ENCODE measurements around the gene RAB18.
"Not testable (repeated sequence)": the region's sequence is repeated elsewhere in the genome, so short reads cannot be mapped to it uniquely, and the experiment has no call there.

The RAB18 gene

DNA sequence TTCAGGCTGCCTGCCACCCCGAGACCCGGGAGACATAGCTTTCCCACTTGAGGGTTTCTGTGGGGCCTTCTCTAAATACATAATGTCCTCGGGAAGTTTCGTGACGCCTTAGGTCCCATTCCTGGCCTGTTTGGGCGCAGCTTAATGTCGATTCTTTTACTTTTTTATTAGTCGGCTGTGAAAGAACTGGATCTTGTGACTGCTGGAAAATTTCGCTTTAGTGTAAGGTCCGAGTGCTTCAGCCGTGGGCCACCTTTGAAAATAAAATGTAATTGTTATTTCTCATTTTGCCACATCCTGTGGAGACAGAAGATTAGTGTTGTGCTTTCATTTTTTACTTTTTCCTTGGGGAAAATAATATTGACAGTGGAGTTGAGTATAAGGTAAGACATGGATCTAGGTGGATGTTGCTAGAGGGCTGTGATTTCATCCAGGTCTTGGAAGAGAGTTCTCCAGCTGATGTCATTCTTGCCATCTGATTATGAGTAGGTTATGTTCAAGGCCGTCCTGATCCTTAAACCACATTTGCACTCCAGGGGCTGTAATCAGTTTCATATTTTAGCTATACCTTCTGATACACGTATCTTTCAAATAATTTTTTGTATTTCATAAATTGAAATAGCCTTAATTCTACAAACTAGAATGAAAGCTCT is 830 bp downstream of the RAB18 start:
- DNase-seq, result no peak
- H3K27me3 Mint-ChIP-seq (ENCODE audit: low read depth, poor library complexity), result peaks cover 20% of the 10 kb centered on the region
- TF ChIP-seq, protein P1, sequence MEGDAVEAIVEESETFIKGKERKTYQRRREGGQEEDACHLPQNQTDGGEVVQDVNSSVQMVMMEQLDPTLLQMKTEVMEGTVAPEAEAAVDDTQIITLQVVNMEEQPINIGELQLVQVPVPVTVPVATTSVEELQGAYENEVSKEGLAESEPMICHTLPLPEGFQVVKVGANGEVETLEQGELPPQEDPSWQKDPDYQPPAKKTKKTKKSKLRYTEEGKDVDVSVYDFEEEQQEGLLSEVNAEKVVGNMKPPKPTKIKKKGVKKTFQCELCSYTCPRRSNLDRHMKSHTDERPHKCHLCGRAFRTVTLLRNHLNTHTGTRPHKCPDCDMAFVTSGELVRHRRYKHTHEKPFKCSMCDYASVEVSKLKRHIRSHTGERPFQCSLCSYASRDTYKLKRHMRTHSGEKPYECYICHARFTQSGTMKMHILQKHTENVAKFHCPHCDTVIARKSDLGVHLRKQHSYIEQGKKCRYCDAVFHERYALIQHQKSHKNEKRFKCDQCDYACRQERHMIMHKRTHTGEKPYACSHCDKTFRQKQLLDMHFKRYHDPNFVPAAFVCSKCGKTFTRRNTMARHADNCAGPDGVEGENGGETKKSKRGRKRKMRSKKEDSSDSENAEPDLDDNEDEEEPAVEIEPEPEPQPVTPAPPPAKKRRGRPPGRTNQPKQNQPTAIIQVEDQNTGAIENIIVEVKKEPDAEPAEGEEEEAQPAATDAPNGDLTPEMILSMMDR (IDR thresholded peaks at IDR 0.05), result no peak
- no peaks in the 10 kb centered on the region for H3K9me3 Mint-ChIP-seq
- H3K4me1 Mint-ChIP-seq, result peaks cover 30% of the 10 kb centered on the region
- peaks cover 7% of the 10 kb centered on the region for H3K36me3 Mint-ChIP-seq (ENCODE audit: low read depth)
- peak overlapping the region; percentile 68 for H3K27ac Mint-ChIP-seq
- H3K4me3 Mint-ChIP-seq, result peak overlapping the region; percentile 97

DNA sequence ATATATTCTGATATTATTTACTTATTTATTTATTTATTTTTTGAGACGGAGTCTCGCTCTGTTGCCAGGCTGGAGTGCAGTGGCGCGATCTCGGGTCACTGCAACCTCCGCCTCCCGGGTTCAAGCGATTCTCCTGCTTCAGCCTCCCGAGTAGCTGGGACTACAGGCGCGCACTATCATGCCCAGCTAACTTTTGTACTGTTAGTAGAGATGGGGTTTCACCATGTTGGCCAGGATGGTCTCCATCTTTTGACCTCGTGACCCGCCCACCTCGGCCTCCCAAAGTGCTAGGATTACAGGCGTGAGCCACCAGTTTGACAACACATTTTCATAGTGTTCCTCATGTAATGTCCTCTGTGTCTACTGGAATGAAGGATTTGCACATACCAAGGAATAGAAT is 1.4 kb downstream of the RAB18 start:
- not testable (repeated sequence) for DNase-seq, H3K9me3 Mint-ChIP-seq, H3K27ac Mint-ChIP-seq
- peak overlapping the region; percentile 75 for H3K4me3 Mint-ChIP-seq
- H3K4me1 Mint-ChIP-seq, result peaks cover 30% of the 10 kb centered on the region
- peaks cover 19% of the 10 kb centered on the region for H3K27me3 Mint-ChIP-seq (ENCODE audit: low read depth, poor library complexity)
- peaks cover 13% of the 10 kb centered on the region for H3K36me3 Mint-ChIP-seq (ENCODE audit: low read depth)

DNA sequence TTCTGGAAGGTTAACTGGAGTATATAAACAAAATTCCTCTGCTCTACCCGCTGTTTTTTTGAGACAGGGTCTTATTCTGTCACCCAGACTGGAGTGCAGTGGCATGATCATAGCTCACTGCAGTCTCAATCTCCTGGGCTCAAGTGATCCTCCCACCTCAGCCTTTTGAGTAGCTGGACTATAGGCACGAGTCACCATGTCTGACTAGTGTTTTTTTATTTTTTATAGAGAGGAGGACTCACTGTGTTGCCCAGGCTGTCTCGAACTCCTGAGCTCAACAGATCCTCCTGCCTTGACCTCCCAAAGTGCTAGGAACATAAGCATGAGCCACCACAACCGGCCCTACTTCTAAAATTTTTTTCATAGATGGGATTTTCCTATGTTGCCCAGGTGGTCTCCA is 2.2 kb downstream of the RAB18 start:
- peak overlapping the region; percentile 75 for H3K4me3 Mint-ChIP-seq
- H3K27me3 Mint-ChIP-seq (ENCODE audit: low read depth, poor library complexity), result peaks cover 12% of the 10 kb centered on the region
- H3K36me3 Mint-ChIP-seq (ENCODE audit: low read depth), result peaks cover 20% of the 10 kb centered on the region
- no peak overlapping the region for H3K27ac Mint-ChIP-seq
- TF ChIP-seq, protein P1 (IDR thresholded peaks at IDR 0.05), result no peak
- H3K4me1 Mint-ChIP-seq, result peaks cover 30% of the 10 kb centered on the region
- no peaks in the 10 kb centered on the region for H3K9me3 Mint-ChIP-seq
- DNase-seq, result no peak

DNA sequence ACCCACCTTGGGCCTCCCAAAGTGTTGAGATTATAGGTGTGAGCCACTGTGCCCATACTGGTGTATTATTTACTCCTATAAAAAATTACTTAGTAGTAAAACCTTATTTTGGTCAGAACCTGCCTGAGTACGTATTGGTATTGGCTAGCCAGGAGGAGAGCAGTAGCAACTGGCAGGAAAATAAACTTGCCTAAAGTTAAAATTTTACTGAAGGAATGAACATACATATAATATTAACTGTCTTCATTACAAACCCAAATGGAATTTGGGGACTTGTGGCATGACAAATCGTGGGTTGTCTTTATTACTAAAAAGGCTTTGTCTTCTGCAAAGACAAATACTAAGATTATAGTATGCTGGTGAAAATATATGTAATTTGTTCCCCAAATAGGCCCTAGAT is 8.4 kb downstream of the RAB18 start:
- Mint-ChIP-seq H3K36me3 (ENCODE audit: low read depth) (peaks cover 73% of the 10 kb centered on the region), H3K4me1 (no peaks in the 10 kb centered on the region), H3K27me3 (ENCODE audit: low read depth, poor library complexity) (no peaks in the 10 kb centered on the region), H3K4me3 (no peak overlapping the region), H3K9me3 (no peaks in the 10 kb centered on the region), H3K27ac (no peak overlapping the region)
- DNase-seq, result no peak
- TF ChIP-seq, protein P1 (IDR thresholded peaks at IDR 0.05), result no peak

DNA sequence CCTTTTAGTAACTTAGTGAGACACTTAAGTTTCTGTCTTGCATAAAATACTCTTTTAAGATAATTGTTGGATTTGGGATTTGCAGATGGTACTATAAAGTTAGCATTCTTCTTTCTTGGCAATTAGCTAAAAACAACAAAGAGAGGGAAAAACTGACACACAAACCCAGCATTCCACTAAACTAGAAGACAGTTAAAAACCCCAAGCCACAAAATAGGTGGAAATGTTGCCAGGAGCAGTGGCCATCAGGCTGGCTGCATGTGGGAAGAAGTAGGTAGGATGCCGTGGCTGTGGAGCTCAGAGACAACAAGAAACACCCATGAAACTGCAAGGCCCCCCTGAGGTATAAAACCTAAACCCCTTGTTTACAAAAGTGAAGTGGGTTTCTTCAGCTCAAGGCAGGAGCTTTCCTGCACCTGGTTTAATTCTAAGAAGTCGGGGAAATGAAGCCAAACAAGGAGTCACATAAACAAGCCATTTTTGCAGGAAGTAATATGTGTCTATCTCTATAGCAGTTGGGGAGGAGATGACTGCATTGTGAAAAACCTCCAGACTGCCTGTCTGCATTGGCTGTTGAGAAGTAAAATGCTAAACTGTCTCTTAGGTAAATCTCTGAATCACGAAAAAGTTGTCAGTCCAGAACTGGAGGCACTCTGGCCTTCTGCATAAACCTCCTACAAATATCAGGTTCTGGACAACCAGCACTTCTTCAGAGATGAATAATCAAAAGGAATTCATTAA is 9.5 kb downstream of the RAB18 start:
- H3K27ac Mint-ChIP-seq, result peak overlapping the region; percentile 84
- DNase-seq, result no peak
- H3K36me3 Mint-ChIP-seq (ENCODE audit: low read depth), result peaks cover 83% of the 10 kb centered on the region
- H3K9me3 Mint-ChIP-seq, result peaks cover 3% of the 10 kb centered on the region
- no peaks in the 10 kb centered on the region for H3K27me3 Mint-ChIP-seq (ENCODE audit: low read depth, poor library complexity)
- H3K4me3 Mint-ChIP-seq, result no peak overlapping the region
- H3K4me1 Mint-ChIP-seq, result no peaks in the 10 kb centered on the region
- TF ChIP-seq, protein P1 (IDR thresholded peaks at IDR 0.05), result no peak

DNA sequence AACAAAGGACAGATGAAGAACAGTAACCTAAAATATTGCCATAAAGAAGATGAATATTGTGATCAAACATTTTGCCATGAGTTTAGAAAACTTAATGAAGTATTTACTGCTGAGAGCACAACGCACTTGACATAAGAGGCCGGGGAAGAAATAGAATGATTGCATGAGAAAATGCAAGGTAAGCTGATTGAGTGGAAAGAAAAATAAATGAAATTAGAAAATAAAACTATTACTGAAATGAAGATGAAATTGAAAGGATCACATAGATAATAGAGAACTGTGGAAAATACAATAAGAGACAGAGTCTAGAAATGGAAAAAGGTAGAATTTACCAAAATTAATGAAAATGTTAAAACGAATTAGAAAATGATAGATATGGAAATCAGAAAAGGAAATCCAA is 10.1 kb downstream of the RAB18 start:
- Mint-ChIP-seq H3K27me3 (ENCODE audit: low read depth, poor library complexity) (no peaks in the 10 kb centered on the region), H3K4me1 (no peaks in the 10 kb centered on the region), H3K4me3 (no peak overlapping the region), H3K27ac (peak overlapping the region; percentile 15), H3K9me3 (peaks cover 4% of the 10 kb centered on the region), H3K36me3 (ENCODE audit: low read depth) (peaks cover 90% of the 10 kb centered on the region)
- no peak for DNase-seq
- TF ChIP-seq, protein P1 (IDR thresholded peaks at IDR 0.05), result no peak
